NCI-H187 (cell line): Measurements from ENCODE around the gene OVCH1.

Experiments used
- DNase-seq, 2 experiments: peaks; one replicate each; lab custom pipeline; 2025; lab: John Stamatoyannopoulos, UW

Gene OVCH1, protein sequence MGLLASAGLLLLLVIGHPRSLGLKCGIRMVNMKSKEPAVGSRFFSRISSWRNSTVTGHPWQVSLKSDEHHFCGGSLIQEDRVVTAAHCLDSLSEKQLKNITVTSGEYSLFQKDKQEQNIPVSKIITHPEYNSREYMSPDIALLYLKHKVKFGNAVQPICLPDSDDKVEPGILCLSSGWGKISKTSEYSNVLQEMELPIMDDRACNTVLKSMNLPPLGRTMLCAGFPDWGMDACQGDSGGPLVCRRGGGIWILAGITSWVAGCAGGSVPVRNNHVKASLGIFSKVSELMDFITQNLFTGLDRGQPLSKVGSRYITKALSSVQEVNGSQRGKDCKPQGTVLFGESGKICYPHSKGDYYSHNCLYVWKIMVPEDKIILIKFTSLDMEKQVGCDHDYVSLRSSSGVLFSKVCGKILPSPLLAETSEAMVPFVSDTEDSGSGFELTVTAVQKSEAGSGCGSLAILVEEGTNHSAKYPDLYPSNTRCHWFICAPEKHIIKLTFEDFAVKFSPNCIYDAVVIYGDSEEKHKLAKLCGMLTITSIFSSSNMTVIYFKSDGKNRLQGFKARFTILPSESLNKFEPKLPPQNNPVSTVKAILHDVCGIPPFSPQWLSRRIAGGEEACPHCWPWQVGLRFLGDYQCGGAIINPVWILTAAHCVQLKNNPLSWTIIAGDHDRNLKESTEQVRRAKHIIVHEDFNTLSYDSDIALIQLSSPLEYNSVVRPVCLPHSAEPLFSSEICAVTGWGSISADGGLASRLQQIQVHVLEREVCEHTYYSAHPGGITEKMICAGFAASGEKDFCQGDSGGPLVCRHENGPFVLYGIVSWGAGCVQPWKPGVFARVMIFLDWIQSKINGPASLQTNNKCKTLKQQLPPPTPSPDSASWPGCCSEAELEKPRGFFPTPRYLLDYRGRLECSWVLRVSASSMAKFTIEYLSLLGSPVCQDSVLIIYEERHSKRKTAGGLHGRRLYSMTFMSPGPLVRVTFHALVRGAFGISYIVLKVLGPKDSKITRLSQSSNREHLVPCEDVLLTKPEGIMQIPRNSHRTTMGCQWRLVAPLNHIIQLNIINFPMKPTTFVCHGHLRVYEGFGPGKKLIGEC

DNA sequence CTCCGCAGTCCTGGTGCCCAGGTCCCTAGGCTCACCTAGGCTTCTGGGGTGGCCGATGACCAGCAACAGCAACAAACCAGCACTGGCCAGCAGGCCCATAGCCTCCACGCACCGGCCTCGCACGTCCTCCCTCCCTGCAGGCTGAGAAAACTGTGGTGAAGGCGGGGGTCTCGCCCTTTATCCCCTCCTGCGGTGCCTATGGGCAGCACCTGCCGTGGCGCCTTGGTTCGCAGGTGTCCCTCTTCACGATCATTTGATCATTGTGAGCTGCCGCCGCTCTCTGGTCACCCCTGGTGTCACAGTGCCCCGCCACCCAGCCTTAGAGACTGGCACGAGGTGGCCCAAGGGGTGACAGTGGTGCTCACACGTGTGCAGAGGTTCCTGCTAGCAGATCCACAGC lies at the start of gene OVCH1:
OVCH1 (minus strand) TSS at position 99 of the 400 bp plus-strand sequence; CDS start at position 99, 0 bp downstream.
- no peak for DNase-seq

DNA sequence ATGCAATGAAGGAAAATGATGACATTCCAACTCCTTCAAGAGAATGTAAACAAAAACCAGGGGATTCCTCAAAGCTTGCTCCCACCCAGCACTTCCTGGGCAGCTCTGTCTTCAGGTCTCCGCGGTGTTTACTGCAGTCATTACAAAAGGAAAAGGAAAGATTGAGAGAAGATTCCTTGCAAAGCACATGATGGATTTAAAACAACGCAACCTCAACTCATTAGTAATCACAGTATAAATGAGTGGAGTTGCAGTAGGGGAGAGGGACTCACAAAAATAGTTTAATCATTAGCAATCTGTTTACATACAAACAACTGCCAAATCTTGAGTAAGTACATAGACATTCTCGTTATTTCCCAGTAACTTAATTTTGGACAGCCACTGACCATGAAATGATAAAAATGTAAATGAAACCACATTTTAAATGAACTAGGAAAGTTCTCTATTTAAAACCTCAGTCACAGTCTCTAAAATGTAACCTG lies 49.7 kb upstream of the OVCH1 start:
- no peak for DNase-seq

DNA sequence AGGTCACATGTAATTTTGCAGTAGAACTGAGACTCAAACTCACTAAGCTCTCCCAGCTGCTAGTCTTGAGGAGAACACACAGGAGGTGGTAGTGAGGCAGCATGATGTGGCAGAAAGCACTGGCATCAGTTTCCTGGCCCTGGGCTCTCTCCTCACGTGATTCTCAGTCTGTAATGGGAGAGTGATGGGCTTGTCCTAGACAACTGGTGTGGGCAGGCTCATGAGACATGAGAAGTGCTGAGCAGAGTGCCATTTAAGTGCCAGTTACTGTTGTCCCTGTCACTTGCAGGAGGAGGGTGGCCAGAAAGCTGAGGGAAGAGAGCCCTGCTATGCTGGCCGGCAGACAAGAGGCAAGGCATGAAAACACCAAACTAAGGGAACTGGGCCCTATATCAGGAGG lies 48.5 kb upstream of the OVCH1 start:
- DNase-seq = no peak

DNA sequence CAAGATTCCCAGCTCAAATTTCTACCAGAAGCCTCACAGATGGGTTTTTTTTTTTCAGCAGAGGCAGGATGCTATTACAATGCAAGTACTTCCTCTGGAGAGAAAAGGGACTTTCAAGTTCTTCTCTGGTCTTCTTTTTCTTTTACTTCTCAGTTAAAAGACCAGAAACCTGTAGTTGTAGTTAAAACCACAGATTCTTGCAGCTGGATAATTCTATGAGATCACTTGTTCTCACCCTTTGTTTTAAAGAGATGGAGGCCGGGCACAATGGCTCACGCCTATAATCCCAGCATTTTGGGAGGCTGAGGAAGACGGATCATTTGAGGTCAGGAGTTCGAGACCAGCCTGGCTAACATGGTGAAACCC lies 47.6 kb upstream of the OVCH1 start:
- no peak for DNase-seq

DNA sequence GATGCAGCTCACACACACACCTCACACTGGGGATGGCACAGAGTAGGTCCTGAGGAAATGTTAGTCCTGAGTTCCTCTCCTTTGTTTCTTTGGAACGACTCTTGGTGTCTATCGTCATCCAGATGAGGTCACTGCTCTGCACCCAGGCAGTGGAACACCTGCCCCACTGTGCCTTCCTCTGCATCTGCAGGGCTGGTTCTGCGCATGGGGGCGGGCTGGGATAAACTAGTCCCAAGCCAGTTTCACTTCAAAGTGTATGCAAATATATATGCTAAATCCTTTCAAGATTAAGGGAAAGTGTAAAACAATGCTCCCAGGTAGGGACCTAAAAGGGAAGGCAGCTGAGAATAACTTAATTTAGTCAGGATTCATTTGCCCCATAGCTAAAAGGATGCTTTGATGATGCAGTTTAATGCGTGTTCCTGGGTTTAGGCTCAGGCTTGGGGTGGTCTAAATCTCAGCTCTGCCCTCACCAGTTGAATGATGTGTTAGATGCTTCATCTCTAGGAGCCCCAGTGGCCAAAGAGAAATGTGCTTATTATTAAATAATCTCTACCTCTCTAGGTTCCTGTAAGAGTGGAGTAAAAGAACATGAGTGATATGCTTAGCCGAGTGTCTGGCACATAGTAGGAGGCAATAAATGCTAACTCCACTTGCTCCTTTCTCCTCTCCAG lies 47.1 kb upstream of the OVCH1 start:
- DNase-seq = no peak

DNA sequence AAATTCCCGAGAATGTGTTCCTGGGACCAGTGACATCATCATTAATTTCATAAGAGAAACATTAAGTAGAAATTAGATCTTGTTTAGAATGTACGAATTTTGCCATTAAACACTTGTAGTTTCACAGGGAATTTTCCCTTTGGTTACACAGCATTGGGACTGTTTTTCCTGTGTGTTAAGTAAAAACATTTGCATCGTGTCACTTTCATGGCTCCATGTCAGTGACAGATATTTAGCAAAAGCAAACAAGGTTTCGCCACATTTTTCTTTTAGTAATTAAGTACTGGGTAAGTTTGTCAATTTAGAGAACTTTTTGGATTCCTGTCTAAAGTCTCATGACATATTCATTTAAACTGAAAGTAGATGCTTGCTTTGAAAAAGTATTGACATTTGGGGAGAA lies 45.5 kb upstream of the OVCH1 start:
- no peak for DNase-seq

DNA sequence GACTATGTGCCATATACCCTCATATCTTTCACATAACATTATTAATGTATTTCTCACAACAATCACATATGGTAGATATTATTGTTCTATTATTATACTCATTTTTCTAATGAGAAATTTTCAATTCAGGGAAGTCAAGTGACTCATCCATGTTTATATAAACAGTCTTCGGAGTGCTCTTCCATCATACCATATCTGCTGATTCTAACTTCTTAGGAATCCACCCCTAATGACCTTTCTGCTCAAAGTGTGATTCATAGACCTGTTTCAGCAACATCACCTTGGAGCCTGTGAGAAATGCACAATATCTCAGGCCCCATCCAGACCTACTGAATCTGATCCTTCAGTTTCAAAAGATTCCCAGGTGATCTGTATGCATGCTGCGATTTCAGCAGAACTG lies 39.8 kb upstream of the OVCH1 start:
- no peak for DNase-seq

DNA sequence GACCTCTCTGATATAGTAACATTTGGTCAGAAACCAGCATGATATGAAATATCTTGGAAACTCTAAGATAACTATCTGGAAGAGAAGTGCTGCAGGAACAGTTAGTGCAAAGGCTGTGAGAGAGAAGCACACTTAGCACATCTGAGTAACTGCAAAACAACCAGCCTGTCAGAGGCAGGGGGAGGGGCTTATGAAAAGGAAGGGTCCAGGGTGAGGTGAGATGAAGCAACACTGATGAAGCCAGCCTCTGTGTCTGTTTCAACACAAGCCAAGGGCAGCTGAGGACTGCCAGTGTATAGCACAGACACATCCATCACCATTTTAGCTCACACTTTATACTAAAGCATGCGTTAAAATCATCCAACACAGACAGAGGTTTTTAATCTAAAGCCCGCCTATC lies 37.4 kb upstream of the OVCH1 start:
- DNase-seq = no peak

DNA sequence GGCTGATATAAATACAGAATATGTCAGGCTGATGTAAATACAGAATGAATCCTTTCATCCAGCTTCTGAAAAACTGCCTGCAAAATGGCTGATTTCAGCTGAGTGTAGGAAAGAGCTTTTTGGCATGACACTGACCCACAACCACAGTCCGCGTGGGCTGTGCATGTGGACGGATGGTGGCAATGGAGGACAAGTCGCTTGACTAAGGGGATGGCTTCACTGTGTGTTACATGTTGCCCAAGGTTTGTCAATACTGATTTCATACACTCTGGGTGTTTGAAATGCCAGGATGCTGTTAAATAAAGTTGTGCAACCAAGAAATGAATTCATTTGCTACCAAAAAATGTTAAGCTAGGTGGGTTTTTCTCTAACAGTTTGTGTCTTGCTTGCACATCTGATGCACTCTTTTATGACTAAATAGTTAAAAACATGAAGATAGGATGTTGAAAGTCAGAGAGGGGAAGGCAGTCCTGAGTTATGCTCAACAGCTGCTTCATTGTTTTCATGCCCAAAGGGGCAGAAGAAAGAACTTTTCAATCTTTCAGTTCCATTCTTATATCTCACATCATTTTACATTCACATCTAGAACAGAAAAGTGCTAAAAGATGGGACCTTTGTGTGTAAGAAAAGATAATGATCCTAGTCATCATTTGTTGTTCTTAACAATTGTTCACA lies 36.5 kb upstream of the OVCH1 start:
- no peak for DNase-seq

DNA sequence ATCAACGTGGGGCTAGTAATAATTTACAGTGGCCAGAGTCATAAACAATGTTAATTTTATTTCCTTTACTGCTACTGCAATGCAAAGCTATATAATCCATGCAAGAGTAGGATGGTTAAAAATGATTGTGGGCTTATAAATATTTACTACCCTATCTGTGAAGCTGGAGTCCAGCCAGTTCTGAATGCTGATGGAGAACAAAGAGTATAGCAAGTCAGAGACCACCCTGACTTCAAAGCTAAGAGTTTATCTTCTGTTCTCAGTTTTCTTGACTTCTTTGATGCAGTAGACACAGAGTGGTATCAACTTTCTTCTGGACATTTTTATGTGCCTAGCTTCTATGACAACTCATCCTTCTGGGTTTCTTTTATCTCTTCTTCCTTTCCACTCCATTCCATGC lies 34.0 kb upstream of the OVCH1 start:
- no peak for DNase-seq

DNA sequence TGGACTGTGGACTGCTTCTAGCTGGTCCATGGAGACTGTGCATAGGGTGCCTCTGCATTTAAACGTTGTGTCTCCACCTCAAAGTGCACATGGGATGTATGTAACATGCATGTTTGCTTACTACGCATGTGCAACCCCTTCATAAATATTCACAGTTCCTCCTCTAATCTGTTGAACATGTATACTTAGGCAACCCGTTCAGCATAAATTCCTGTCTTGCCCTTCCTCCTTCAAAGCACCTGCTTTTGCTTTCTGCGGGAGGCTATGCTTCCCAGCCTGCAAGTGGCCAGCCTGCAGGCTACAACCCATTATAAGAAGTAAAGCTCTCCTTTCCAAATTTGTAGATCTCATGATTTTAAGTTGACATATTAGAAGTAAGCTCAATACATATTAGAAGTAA lies 33.0 kb upstream of the OVCH1 start:
- no peak for DNase-seq

DNA sequence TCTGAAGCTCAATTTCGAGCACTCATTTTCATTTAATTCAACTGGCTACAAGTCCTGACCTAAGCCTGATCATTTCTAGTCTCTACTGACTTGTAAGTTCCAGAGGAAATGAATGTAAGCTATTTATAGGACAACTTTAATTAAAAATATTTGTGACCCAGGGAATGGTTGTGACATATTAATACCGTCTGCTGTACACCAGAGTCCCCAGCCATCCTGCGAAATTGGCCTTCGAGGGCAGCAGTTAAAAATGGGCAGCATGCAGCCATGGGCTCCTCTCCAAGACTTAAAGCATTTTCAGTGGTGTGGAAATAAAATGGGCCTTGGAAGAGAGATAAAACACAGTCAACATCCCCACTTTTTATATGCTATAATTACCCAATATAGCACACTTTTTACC lies 30.7 kb upstream of the OVCH1 start:
- DNase-seq = no peak

DNA sequence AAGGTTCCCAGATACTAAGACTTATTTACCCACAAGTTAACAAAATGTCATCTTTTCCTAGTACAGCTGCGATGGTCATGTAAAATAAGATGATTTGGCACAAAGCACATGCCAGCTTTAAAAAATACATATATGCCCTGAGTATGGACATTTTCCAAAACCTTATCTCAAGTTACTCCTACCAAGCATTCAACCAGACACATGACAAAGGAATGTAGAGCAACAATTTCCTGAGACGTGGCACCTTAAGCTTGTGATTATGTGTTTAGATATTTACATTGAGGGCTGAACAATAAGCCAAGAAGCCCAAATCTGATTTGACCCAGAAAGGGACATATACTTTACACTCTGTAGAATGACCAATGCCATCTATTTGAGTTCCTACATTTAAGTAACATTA lies 24.5 kb upstream of the OVCH1 start:
- no peak for DNase-seq

DNA sequence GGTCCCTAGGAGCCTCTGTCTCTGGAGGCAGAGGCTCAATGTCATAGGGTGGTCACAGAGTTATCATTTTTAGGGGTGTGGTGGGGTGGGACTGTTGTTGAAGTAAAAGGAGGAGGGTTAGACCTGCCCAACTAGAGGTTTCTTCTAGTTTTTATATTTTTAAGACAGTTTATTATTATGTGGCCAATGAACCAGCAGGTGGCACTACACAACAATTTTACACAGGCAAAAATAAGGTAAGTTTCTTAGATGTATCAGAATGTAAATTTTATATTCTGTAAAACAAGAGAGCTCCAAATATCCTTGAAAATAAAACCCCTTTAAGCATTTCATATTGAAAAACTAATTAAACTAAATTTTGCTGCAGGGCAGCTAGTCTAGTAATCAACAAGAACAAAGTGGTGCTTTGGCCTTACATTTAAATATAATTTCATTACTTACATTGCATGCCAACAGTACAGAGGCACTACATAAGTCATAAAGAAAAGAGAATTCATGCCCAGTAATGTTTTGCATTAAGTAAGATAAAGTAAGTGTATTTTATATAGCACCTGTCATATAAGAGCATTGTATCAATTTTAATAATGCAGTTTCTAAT lies 22.2 kb upstream of the OVCH1 start:
- no peak for DNase-seq

DNA sequence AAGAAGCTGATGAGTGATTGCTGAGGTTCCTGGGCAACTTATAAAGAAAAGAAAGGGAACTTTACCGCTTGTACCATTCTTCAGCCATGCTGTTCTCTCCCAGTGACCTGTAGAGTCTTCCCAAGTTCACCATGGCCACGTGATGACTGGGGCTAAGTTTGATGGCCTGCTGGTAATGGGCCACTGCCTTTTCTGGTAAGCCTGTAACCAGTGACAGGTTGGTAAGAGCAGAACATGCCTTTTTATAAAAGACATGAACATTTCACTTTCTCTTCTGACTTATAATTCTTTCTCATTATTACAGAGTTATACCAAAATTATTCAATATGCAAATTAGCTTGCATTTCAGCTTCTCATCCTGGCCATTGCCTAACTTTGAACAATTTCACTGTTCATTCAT lies 20.9 kb upstream of the OVCH1 start:
- DNase-seq = no peak

DNA sequence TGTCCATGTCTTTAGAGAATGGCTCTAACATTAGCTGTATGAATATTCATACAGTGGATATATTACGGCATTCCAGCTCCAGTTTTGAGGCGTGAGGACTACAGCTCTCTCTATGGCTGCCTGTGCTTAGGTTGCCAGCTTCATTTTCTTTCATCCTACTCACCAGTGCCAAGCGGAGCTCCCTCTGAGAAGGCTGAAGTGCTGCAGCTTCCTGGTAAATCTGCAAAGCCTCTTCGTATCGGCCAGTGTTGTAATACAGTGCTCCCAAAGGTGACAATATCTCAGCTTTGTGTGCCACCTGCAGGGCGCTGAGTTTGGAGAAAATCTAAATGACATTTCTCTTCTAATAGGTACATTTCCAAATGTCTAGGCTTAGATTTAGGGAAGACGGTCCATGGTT lies 19.8 kb upstream of the OVCH1 start:
- no peak for DNase-seq

DNA sequence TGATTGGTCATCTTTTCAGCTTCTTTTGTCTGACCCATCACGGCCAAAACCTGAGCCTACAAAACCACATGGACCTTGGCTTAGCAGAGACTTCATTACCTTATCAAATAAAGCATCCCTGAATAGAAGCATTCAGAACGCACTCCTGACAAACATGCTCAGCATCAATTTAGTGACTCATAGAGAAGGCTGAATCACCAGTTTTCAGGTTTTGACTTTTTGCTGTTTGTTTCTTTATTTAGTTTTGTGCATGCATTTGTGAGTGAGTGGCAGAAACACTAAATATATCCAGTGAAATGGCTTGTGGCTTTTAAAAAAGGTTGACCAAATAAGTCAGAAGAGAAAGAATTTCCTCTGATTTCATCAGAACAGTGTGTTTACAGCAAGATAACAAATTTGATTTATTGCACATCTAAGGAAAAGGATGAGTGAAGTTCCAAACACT lies 19.0 kb upstream of the OVCH1 start:
- no peak for DNase-seq

DNA sequence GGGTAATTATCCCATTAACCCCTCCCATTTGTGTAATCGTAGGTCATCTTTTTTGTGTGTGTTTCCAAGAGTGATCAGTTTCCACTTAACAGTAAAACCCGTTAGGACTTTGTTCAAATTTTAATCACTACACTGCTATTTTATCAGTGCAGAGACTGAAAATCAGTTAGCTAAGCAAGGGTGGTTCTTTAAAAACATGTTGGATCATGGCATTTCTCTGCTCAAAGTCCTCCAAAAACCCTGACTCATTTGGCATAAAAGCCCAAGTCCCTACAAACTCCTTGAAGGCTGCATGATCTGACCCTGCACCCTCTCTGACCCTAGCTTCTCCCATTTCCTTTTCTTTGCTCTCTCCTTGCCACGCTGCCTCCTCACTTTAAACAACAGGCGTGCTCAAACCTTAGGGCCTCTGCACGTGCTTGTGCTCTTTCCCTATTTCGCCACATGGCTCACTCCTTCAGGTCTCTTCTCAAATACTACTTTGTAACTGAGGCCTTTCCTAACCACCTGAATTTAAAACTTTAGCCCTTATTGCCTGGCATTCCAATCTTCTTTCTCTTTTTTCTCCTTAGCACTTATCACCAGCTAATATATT lies 13.2 kb upstream of the OVCH1 start:
- DNase-seq = no peak

DNA sequence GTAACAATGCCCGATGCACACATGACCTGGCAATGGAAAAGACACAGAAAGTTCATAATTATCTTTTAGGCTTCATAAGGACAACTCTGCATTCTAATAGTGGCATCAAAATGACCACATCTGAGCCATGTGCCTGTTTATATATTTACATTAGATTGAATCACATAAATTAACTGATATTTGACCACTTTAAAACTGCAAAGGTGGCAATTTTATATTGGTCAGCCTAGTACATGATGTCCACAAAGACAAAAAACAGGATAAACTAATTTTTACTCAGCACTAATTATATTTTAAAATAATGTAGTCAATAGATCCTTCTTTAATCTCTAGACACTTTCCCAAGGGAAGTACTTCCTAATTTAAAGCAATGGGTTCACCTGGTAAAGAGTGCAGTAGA lies 12.0 kb upstream of the OVCH1 start:
- no peak for DNase-seq

DNA sequence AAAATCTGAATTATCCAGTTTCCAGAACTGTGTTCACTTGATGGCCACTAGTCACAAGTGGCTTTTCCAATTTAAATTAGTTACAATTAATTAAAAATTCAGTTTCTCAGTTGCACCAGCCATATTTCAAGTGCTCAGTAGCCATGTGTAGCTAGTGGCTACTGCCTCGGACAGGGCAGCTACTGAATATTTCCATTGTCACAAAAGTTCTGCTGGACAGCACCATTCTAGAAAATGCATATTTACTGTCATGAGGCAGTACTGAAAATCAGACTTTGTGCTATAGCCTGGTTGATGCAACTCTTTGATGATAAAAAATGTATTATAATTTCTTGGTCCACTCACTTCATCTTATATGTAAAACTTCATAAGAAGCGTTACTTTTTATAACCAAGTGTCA lies 11.5 kb upstream of the OVCH1 start:
- no peak for DNase-seq

DNA sequence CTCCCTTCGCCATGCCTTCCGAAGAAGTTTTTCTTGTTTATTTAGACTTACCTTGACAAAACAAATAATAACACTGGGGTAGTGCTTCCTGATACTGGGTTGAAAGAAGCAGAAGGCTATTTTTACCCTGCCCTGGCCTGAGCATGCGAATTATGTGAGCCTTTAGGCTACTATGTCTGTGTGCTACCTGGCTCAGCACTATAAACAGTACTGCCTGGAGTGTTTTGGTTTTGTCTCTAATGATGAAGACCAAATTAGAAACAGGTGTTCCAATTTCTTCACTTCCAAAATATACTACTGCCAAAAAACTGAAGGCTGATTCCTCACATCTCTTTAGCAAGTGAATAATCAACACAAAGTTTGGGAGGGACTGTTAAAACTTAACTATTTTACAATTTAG lies 7.6 kb upstream of the OVCH1 start:
- no peak for DNase-seq
